DND-41 (cell line): ENCODE measurements around the gene SLC5A5.

ENCODE experiments used
- EZH2 ChIP-seq: IDR thresholded peaks from 3 replicates; pipeline ENCODE4 v1.6.1; 2012; ENCODE audit warnings: borderline replicate concordance, low read depth, mild to moderate bottlenecking, moderate library complexity, low read length, inconsistent platforms; ENCODE audit not compliant: severe bottlenecking
- TF ChIP-seq, protein P1 (sequence below): IDR thresholded peaks from 2 replicates; pipeline ENCODE4 v1.5.1; 2012; ENCODE audit warnings: borderline replicate concordance, low read length, moderate library complexity, mild to moderate bottlenecking; ENCODE audit not compliant: poor library complexity, severe bottlenecking; ENCODE audit errors: extremely low read depth

DNA sequence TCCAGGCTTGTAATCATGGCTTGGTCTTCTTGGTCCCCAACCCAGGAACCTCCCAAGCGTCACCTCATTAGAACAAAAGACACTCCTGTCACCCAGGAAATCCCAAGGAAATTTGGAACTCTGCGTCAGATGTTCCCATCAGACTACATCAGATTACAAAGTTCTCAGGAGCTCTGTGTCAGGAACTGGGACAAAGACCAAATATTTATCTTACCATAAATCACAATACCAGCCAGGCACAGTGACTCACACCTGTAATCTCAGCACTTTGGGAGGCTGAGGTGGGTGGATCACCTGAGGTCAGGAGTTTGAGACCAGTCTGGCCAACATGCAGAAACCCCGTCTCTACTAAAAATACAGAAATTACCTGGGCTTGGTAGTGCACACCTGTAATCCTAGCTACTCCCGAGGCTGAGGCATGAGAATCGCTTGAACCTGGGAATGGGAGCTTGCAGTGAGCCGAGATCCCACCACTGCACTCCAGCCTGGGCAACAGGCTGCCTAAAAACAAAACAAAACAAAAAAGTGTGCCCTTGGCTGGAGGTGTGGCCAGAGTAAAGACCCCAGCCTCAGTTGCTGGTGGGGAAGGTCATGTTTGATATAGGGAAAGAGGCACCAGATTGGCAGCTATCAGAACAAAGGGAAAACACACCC is 44.3 kb downstream of the SLC5A5 start:
- TF ChIP-seq, protein P1, sequence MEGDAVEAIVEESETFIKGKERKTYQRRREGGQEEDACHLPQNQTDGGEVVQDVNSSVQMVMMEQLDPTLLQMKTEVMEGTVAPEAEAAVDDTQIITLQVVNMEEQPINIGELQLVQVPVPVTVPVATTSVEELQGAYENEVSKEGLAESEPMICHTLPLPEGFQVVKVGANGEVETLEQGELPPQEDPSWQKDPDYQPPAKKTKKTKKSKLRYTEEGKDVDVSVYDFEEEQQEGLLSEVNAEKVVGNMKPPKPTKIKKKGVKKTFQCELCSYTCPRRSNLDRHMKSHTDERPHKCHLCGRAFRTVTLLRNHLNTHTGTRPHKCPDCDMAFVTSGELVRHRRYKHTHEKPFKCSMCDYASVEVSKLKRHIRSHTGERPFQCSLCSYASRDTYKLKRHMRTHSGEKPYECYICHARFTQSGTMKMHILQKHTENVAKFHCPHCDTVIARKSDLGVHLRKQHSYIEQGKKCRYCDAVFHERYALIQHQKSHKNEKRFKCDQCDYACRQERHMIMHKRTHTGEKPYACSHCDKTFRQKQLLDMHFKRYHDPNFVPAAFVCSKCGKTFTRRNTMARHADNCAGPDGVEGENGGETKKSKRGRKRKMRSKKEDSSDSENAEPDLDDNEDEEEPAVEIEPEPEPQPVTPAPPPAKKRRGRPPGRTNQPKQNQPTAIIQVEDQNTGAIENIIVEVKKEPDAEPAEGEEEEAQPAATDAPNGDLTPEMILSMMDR, result no peak
- no peak for TF ChIP-seq EZH2
